GM18520 (cell line): Measurements from ENCODE around the gene C11orf68.

Source experiments
- ATAC-seq: cut with Tn5 transposase; IDR thresholded peaks from one replicate; pipeline ENCODE4 v1.9.1; 2021; ENCODE audit not compliant: unreplicated experiment

C11orf68 gene

GRCh38 chr11:65944767-65945166 is 25.9 kb upstream of the C11orf68 start:
- no peak for ATAC-seq

- no peak for ATAC-seq
These were observed 25.3 kb upstream of the C11orf68 start for GRCh38 chr11:65944191-65944590.

- ATAC-seq, result no peak
These were observed 23.7 kb upstream of the C11orf68 start for GRCh38 chr11:65942531-65942930.

DNA sequence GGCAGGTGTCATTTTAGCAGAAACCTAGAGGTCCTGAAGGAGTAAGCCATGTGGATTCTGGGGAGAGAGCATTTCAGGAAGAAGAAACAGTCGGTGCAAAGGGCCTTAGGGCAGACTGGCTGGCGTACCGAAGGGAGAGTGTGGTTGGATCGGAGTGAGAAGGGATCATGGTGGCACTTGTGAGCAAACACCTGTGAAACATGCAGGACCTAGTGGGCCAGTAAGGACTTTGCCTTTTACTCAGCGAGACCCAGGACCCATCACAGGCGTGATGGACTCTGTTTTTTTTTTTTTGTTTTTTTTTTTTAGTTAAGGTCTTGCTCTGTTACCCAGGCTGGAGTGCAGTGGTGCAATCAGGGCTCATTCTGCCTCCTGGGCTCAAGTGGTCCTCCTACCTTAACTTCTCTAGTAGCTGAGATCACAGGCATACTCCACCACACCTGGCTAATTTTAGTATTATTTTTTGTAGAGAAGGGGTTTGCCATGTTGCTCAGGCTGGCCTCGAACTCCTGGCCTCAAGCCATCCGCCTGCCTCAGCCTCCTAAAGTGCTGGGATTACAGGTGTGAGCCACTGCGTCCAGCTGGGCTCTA is 23.0 kb upstream of the C11orf68 start:
- no peak for ATAC-seq

DNA sequence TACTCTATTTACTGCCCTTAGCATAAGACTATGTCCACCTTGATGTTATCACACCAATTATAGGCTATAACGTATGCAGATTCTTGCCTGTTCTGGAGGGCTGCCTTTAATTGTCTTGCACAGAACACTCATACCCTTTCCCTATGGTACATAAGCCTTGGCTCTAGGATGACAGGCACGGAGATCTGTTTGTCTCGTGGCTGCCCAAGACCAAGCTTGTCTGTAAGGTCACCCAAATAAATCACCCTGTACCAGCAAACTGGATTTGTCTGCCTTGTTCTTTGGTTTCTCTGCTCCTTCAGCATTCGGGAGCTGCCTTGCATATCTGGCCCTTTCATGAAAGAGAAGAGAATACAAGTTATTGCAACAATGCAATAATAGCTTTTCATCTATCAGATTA is 18.9 kb upstream of the C11orf68 start:
- ATAC-seq, result no peak

- ATAC-seq, result no peak
These were observed 15.2 kb upstream of the C11orf68 start for GRCh38 chr11:65934014-65934413.

DNA sequence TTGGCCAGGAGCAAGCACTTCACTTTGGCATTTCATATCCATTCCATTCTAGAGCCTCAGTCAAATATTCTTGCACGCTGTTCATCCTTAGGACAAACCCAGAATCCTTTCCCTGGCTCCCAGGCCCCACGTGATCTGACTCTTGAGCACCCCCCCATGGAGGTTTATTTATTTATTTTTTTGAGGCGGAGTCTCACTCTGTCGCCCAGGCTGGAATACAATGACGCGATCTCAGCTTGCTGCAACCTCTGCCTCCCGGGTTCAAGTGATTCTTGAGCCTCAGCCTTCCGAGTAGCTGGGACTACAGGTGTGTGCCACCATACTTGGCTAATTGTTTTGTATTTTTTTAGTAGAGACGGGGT is 13.7 kb upstream of the C11orf68 start:
- ATAC-seq, result no peak

DNA sequence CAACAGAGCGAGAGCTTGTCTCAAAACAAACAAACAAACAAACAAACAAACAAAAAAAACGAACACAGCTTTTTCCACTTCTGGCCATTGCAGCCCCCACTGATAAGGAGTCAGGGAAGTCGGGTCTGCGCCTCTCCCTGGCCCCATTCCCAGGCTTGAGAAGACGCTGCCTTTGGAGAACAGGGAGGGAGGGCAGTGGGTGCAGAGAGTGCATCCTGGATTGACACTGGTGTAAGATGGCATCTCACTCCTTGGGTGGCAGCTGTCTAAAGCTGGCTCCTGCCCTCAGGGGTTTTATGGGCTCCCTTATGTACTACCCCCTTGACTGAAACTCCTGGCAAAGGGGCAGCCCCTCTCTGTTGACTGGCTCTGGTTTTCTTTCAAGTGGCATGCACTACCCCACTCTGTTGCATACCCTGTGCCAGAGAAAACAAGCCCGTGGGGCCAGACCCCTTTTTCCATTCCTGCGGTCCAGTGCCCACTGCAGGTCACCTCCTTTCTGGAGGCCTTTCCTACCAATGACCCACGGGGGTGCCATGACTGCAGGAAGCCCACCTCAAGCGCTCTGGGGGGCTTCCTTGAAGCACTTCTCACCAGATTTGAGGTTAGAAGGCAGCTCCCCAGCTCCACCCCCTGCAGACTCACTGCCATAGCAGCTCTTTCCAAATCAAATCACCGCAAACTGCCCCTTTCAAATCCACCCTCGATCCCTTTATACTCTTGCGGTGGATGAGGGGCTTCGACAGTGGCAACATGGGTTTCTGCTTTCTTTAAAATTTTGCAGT is 13.1 kb upstream of the C11orf68 start:
- no peak for ATAC-seq

DNA sequence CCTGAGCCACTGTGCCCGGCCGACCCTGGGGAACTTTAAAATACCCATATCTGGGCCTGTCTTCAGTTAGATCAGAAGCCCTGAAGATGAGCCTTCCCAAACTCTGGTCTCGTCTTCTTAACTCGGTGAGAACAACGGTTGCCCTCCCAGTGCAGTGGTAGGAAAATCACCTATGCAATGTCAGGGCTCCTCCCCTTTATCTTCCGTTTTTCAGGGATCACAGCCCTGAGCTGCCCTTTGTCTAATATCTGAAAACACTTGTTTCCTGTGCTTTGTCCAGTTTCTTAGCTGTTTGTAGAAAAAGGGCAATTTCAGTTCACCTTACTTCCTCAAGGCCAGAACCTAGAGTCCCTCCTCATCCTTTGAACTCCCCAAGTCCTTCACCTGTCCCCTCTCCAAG is 9.8 kb upstream of the C11orf68 start:
- no peak for ATAC-seq

DNA sequence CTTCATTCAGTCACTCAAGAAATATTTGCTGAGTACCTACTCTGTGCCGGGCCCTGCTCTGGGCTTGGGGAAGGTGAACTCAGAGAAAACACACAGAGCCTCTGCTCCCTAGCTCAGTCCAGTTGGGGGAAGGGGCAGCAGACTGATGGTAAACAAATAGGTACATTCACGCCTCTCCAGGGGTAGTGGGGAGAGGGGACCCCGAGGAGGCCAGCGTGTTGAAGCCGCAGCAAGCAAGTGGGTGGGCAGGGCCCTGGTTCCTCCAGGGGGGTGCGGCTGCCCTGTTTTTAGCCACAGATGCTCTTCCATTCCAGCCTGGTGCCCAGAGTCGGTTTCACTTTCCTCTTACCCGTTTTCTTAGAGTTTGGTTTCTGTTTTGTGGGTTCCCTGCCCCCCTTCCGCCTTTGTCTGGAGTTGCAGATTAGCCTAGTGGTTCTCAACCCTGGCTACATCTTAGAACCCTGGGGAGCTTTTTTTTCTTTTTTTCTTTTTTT is 9.1 kb upstream of the C11orf68 start:
- ATAC-seq, result no peak

DNA sequence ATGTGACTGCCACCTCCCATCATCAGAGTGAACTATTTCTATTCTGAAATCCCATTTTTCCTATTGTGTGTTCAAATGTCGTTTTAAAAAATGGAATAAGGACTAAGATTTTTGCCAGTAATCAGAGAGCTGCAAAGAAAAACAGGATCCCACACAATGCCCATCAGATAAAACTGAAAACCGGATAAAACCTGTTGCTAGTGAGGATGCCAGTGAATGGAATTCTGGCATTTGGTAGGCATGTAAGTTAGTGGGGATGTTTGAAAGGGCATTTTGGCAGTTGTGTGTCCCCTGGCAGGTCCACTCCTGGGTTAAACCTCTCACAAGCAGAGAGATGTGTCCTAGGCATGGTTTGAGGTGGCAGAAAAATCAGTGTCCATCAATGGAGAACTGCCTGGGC is 6.5 kb upstream of the C11orf68 start:
- no peak for ATAC-seq

DNA sequence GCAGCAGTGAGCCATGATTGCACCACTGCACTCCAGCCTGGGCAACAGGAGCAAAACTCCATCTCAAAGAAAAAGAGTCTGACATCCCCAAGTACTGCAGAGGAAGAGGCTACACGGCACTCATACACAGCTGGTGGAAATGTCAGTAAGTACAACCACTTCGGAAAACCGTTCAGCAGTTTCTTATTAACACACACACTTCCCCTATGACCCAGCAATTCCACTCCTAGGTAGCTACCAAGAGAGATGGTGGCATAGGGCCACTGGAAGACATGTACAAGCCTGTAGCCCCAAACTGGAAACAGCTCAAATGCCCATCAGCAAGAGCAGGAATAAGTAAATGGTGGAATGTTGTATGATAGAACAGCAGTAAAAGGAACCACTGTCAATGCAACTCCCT is 3.7 kb upstream of the C11orf68 start:
- no peak for ATAC-seq

DNA sequence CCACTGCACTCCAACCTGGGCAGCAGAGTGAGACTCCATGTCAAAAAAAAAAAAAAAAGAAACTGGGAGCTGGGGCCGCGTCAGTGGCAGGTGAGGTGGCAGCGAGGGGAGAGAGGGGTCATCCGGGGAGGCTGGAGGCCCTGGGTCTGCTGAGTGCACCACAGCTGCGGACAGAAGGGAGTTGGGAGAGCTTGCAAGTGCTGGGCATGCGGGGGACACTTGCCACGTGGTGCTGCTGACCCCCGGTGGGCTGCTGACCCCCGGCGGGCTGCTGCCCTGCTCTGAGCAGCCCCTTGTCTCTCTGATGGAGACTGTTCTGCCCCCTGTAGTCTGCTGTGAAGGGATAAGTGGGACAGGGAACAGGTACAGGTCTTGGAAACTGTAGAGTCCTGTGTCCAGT is 3.0 kb upstream of the C11orf68 start:
- no peak for ATAC-seq

DNA sequence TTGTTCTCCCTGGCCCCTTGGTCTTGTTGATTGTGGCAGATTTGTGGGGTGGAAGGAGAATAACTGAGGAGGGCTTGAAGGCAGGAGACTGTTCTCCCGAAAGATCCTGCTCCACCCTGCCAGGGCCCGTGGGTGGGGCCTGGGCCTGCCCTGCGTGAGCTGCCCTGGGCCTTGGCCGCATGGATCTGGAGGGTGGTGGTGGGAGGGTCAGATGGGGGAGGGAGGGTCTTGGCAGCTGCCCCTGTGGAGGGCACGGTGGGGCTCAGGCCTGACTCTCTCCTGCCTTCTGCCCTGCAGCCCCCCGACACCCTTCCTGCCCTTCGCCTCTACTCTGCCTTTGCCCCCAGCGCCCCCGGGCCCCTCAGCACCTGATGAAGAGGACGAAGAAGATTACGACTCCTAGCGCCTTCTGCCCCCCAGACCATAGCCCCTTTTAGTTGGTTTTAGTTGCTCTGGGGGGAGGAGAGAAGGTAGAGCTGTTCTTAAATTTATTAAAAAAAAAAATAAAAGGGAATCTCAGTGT is 2.2 kb upstream of the C11orf68 start:
- ATAC-seq, result no peak

GRCh38 chr11:65920372-65920802 is 1.5 kb upstream of the C11orf68 start:
- no peak for ATAC-seq

- ATAC-seq, result peak; percentile 34
These were observed 910 bp upstream of the C11orf68 start for GRCh38 chr11:65919573-65920371.

DNA sequence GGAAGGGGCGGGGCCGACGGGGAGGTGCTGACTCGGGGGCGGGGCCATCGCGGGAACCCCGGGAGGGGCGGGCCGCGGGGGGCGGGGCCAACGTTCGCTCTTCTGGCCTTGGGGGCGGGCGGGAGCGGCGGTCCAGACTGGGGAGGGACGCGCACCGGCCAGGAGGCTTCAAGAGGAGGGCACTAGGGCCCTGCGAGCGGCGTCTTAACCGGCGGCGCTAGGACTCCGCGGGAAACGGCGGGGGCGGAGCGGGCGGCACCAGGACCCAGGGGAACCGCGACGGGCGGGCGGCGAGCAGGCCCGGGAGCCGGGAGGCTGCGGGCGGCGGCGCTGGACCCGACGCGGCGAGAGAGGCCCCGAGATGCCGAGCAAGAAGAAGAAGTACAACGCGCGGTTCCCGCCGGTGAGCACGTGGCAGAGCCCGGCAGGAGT is 295 bp upstream of the C11orf68 start, which contains the start of gene DRAP1:
TSS of gene DRAP1 (plus strand) at position 286 of the 432 bp plus-strand sequence. CDS start at position 362, 76 bp downstream.
- peak; percentile 86 for ATAC-seq

GRCh38 chr11:65917434-65918210 is 1.2 kb downstream of the C11orf68 start:
- no peak for ATAC-seq

DNA sequence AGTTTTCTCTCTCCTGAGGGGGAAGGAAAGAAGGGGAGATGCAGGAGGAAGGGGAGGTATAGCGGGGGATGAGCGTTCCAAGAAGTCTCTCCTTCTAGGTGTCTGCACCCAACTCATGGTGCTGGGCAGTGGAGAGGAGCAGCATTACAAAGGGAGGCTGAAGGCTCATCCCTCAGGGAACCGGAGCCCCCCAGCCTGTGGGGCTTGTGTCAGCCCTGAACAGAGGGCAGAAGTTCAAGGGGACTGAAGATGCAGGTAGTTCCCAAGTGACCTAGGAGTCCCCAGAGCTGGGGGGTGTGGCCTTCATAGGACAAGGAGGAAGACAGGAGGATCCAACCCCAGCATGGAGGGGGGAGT is 1.8 kb downstream of the C11orf68 start:
- no peak for ATAC-seq

- ATAC-seq, result no peak
These were observed 2.5 kb downstream of the C11orf68 start for GRCh38 chr11:65916391-65916790.

DNA sequence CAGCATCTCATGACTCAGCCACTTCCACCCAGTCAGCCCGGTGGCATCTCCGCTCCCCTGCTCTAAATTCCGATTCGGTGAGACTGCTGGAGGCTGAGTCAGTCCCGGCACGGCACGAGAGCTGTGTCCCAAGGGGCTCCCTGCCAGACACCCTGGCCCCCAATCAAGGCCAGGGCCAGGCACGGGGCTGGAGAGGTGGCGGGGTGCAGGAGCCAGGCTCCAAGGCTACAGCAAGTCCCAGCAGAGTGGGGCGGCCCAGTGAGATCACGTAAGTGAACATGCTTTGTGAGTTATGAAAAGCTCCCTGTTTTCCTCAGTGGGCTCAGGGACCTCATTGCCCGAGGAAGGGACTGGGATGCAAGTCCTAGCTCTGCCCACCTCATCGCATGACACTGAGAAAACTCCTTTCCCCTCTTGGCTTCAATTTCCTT is 3.0 kb downstream of the C11orf68 start:
- ATAC-seq, result no peak
